HG03442 (cell line): ENCODE data around the gene ONECUT3.

Experiments
- ATAC-seq: cut with Tn5 transposase; IDR thresholded peaks from one replicate; pipeline ENCODE4 v1.9.1; 2021; ENCODE audit warnings: mild to moderate bottlenecking, moderate library complexity; ENCODE audit not compliant: unreplicated experiment

The ONECUT3 gene

GRCh38 chr19:1813192-1814182 lies 60.2 kb downstream of the ONECUT3 start:
- no peak for ATAC-seq

GRCh38 chr19:1814391-1814790 lies 61.1 kb downstream of the ONECUT3 start:
- no peak for ATAC-seq

- ATAC-seq: no peak
These were observed 61.7 kb downstream of the ONECUT3 start for GRCh38 chr19:1814833-1815604.

GRCh38 chr19:1815605-1816529 lies 62.6 kb downstream of the ONECUT3 start:
- ATAC-seq: no peak

GRCh38 chr19:1816530-1817298 lies 63.4 kb downstream of the ONECUT3 start:
- ATAC-seq: no peak

GRCh38 chr19:1817553-1818179 lies 64.4 kb downstream of the ONECUT3 start:
- ATAC-seq: no peak

GRCh38 chr19:1818549-1819195 lies 65.4 kb downstream of the ONECUT3 start:
- no peak for ATAC-seq

GRCh38 chr19:1819341-1820255 lies 66.3 kb downstream of the ONECUT3 start:
- no peak for ATAC-seq

- ATAC-seq: no peak
These were observed 68.9 kb downstream of the ONECUT3 start for GRCh38 chr19:1822210-1822609.

- no peak for ATAC-seq
These were observed 69.7 kb downstream of the ONECUT3 start for GRCh38 chr19:1823020-1823419.

GRCh38 chr19:1823539-1824251 lies 70.4 kb downstream of the ONECUT3 start:
- ATAC-seq: no peak

GRCh38 chr19:1824252-1824622 lies 70.9 kb downstream of the ONECUT3 start:
- no peak for ATAC-seq

GRCh38 chr19:1825909-1826556 lies 72.7 kb downstream of the ONECUT3 start:
- no peak for ATAC-seq

- no peak for ATAC-seq
These were observed 73.5 kb downstream of the ONECUT3 start for GRCh38 chr19:1826557-1827521.

- ATAC-seq: no peak
These were observed 74.4 kb downstream of the ONECUT3 start for GRCh38 chr19:1827566-1828278.
